T-helper 2 cell treated with Interferon-gamma antibody and Interleukin-4, amounts not matched to agents 100 ng/mL and 5 ng/mL, for 36 hours (primary cell): Measurements from ENCODE around the gene CD2AP. TPM values are rescaled to one million over a fixed set of nuclear protein-coding genes. Genes with fewer than 3 reads are reported as not detected.
"Not testable (repeated sequence)": the region's sequence is repeated elsewhere in the genome, so short reads cannot be mapped to it uniquely, and the experiment has no call there.

ENCODE experiments used
- intact Hi-C: fragments of 100-400 bp; cut with micrococcal nuclease; formaldehyde crosslinking; loops from one replicate; pipeline ENCODE4 v1.15.1; 2023
- total RNA-seq: library from RNA; stranded (reverse); gene quantifications from 2 replicates; pipeline ENCODE4 v1.2.3, GENCODE V29; 2022

The CD2AP gene, protein sequence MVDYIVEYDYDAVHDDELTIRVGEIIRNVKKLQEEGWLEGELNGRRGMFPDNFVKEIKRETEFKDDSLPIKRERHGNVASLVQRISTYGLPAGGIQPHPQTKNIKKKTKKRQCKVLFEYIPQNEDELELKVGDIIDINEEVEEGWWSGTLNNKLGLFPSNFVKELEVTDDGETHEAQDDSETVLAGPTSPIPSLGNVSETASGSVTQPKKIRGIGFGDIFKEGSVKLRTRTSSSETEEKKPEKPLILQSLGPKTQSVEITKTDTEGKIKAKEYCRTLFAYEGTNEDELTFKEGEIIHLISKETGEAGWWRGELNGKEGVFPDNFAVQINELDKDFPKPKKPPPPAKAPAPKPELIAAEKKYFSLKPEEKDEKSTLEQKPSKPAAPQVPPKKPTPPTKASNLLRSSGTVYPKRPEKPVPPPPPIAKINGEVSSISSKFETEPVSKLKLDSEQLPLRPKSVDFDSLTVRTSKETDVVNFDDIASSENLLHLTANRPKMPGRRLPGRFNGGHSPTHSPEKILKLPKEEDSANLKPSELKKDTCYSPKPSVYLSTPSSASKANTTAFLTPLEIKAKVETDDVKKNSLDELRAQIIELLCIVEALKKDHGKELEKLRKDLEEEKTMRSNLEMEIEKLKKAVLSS
- total RNA-seq: 30.8 TPM in 2 replicates

DNA sequence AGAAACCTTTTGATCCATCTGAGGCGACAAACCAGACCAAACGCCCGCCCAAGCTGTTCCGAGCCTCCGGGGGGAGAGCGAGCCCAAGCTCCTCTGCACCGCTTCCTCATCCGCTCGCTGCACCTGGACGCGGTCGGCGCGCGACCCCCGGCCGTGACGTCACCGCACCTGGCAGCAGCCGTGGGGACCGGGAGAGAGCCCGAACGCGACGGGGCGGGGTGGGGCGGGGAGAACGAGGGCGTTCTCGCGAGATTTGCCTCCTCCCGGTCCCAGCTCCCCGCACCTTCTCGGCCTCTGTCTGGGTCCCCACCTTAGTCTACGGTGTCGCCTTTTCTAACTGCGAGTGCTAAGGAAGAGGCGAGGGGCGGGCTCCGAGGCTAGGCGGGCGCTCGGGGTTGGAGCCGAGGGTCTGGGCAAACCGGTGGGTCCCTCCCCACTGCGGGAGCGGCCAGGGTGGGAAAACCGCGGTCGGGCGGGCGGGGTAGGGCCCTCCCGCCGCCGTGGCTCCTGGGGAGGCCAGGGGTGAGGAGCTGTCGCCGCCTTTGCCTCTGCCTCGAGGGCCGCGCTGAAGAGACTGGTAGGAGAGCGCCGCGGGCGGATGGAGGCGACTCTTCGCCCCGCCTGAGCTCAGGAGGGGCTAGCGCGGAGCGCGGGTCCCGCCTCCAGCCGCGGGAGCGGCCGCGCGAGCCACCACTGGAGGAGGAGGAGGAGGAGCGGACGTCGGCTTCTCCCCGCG is at the start of gene CD2AP:
Gene CD2AP (plus strand): TSS at position 293 of the 736 bp plus-strand sequence. CDS start 456 bp downstream, outside the sequence.
- intact Hi-C loops: loop anchor here (1.0 to 10.0 kb wide), 6 partner anchors 63 to 1985 kb away; partner anchors contain the start of genes CENPQ, CLIC5 and MMUT

DNA sequence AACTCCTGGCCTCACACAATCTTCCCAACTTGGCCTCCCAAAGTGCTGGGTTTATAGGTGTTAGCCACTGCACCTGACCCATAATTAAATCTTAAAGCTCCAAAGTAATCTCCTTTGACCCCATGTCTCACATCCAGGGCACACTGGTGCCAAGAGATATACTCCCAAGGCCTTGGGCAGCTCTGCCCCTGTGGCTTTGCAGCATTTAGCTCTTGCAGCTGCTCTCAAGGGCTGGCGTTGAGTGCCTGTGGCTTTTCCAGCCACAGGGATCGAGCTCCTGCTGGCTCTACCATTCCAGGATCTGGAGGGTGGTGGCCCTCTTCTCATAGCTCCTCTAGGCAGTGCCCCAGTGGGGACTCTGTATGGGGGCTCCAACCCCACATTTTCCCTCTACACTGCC is 49.3 kb upstream of the CD2AP start:
- intact Hi-C loops: no loop called here

DNA sequence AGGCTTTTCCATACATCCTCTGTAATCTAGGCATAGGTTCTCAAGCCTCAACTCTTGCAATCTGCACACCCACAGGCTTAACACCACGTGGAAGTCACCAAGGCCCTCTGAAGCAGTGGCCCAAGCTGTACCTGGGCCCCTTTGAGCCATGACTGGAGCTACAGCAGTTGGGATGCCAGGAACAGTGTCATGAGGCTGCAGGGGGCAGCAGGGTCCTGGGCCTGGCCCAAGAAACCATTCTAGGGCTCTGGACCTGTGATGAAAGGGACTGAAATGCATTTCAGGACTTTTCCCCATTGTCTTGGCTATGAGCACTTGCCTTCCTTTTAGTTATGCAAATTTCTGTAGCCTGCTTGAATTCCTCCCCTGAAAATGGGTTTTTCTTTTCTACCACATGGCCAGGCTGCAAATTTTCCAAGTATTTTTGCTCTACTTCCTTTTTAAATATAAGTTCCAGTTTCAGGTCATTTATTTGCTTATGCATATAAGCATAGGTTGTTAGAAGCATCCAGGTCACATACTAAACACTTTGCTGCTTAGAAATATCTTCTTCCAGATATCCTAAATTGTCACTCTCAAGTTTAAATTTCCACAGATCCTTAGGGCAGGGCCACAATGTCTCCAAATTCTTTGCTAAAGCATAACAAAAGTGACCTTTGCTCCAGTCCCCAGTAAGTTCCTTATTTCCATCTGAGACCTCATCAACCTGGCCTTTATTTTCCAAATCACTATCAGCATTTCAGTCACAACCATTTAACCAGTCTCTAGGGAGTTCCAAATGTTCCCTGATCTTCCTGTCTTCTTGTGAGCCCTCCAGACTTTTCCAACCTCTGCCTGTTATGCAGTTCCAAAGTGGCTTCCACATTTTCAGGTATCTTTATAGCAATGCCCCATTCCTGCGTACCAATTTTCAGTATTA is 48.6 kb upstream of the CD2AP start:
- intact Hi-C loops: no loop called here

DNA sequence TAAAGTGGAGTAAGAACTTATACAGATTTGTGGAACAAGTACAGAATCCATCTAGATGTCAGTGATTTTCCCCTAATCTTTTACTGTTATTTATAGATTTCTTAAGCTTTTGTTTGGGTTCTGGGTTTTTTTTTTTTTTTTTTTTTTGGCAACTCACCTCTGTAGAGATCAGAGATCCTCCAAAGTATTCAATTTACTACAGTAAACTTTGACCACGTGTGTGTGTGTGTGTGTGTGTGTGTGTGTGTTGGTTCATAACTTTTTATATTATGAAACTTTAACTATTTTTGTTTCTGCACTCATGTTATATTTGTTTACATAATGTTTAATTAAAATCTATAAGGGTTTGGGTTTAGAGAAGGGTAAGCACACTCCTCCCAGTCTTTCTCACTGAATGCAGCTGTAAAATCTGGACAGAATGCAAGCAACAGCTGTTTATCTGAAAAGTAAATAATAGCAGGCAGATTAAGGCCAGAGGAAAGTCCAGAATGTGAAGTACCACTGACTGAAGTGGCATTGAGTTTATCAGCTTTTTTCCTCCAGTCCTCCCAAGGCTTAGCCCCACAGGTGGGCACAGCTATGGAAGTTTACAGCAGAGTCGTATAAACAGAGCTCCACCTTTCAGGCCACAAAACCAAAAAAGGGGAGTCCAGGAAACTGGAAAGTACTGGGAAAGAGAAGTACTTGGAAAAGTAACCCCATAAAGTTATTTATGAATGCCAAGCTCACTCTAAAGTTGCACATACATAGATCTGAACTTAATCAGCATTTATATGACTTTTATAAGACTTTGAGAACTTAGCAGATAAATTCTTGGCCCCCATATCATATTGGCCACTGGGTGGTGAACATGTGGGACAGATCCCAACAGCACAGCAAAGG is 43.0 kb upstream of the CD2AP start:
- intact Hi-C loops: no loop called here

DNA sequence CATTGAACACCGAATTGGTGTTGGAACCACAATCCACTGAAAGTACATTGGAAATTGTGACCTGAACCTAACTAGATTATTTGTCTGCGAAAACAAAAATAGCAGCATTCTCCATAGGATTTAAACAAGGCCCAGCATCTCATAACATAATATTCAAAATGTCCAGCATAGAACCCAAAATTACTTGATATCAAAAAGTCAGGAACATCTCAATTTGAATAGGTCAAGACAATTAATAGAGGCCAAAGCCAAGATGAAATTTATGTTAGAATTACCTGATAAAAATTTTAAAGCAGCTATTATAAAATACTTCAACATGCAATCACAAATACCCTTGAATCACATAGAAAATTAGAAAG is 42.4 kb upstream of the CD2AP start:
- intact Hi-C loops: no loop called here

DNA sequence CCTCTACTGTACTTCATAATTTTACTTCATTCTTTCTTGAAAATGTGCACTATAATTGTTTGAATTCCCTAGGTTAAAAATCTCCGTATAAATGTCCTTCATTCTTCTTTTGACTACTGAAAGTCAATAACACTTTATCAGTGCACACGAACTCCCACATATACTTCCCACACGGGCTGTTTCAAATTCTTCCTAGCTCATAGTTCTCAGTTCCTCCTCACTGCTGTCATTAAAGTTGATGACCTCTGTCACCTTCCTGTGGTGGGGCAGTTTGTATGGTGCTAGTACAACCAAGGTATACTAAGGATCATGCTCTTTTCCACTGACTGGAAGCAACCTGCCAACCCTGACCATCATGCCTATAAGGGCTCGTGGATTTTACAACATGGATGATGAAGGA is 40.0 kb upstream of the CD2AP start:
- intact Hi-C loops: no loop called here

DNA sequence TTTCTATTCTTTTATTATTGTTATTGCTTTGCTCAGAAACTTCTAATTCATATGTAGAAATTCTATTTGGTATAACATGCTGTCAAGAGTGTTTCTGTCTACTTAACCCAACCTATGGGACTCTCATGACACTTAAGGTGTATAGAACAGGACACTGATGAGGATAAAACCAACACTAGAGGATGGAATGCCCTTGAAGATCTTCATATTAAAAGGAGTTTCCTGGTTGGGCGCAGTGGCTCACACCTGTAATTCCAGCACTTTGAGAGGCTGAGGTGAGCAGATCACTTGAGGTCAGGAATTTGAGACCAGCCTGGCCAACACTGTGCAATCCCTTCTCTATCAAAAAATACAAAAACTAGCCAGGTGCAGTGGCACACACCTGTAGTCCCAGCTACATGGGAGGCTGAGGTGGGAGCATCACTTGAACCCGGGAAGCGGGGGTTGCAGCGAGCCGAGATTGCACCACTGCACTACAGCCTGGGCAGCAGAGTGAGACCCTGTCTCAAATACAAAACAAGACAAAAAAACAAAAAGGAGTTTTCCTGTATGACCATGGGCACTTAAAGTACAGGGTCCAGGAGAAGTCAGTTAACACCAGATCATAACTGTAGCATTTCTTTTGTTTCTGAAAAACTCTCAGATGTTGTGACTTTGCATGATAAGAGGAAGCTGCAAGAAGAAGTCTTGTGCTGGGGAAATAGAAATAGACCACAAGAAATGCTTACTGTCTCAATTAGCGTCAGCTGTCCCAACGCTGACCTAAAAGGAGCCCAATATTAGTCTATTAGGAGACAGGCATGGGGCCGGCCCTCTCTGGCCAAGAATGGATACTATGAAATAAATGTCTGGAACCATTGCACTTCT is 38.9 kb upstream of the CD2AP start:
- intact Hi-C loops: no loop called here

DNA sequence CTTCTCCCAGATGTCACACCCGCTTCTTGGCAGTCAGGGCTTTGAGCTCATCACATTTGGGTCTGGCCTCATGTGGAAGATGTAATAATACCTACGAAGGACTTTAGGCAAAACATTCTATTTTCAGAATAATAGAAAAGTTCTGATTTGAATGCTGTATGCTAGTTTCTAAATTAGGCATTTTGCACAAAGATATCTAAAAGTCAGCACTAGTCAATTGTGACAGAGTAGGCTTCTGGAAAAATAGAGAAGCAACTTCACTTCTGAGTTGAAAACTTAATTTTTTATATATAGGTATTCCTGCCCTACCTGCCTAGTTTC is 38.3 kb upstream of the CD2AP start:
- intact Hi-C loops: no loop called here

DNA sequence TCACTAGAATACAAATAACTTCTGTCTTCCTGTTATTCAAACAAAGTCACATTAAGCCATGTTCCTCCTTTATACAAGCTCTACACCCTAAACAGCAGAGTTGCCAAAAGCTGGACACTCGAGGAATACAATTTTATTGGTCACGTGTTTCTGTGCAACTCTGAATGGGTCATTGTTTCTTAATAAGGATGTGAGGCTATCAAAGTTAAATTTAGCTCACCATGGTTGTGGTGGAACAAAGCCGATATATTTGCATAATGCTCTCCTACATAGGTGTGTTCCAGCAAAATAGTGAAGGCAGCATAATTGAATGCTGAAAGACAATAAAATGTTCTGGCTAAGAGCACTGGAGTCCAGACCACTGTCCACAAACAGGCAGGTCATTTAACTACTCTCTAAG is 36.9 kb upstream of the CD2AP start:
- intact Hi-C loops: no loop called here

DNA sequence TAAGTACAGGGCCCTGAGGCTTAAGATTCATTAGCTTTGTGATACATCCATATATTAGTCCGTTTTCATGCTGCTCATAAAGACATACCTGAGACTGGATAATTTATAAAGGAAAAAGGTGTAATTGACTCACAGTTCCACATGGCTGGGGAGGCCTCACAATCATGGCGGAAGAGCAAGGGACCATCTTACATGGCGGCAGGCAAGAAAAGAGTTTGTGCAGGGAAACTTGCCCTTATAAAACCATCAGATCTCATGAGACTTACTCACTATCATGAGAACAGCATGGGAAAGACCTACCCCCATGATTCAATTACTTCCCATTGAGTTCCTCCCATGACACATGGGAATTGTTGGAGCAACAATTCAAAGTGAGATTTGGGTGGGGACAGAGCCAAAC is 32.6 kb upstream of the CD2AP start:
- intact Hi-C loops: not testable (repeated sequence)

DNA sequence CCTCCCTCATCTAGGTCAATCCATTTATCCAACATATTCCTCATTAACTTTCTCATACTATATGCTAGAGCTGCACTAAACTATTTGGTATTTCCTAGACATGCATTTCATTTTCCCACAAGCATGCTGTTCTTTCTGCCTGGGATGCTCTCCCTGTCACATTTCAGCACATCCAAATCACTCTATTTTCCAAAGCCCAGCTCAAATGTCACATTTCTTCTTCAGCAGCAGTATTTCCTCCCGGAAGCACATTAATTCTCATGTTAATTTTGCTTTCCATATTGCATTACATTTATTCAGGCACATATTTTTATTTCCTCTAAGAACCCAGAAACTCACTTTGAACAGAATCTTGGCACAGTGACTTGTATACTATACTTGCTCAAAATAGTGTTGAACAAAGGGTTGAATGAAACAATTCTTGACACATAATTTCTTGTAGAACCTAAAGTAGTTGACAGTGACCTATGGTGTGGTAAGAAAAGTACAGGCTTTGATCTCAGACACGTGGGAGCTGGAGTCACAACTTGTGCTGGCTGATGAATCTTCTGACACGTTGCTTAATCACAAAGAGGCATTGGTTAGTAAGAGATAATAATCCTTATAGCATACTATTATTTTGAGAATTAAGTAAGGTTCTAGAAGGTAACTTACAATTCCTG is 30.8 kb upstream of the CD2AP start:
- intact Hi-C loops: no loop called here

DNA sequence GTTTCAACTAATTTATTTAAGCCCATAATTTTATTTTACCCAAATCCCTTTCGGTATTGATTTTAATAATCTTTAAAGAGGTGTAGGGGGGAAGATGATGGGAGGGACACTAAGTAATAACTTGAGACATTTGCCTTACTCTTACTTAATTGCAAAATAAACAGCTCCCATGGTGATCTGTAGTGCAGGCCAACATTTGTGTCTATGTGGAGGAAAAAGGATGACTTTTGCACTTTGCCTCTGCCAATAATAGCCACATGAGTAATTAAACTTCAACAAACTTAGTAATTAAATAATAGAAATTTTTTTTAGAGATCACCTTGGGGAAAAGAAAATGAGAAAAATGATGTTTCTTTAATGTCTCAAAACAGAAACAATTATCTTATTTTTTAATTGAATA is 29.9 kb upstream of the CD2AP start:
- intact Hi-C loops: no loop called here

DNA sequence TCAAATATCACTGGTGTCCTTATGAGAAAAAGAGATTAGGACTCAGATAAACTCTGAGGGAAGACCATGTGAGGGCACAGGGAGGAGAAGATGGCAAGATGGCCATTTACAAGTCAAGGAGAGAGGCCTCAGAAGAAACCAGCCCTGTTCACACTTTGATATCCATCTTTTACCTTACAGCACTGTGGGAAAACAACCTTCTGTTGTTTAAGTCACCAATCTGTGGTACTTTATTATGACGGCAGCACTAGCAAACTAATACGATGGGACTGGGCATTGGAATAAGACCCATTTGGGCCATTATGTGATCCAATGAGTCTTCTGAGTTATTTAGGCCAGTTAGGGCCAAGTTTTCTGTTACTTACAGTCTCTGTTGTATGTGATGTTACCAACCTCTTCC is 26.4 kb upstream of the CD2AP start:
- intact Hi-C loops: no loop called here

DNA sequence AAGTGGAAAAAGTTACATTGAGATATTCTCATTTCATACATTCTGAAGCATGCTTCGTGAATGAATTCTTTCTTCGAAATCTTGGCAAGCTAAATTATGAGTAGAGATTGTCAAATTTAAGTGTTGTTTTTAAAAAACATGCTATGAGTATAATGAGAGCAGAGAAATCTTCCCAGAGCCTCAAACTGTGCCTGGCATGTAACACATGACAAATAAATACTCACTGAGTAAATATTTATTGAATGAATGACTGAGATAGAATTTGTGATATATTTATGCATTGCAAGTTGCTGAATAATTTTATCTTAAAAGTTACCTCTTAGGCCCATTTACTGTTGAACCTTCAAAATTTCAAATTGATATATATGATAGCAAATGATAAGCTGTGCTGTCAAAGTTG is 24.7 kb upstream of the CD2AP start:
- intact Hi-C loops: no loop called here

DNA sequence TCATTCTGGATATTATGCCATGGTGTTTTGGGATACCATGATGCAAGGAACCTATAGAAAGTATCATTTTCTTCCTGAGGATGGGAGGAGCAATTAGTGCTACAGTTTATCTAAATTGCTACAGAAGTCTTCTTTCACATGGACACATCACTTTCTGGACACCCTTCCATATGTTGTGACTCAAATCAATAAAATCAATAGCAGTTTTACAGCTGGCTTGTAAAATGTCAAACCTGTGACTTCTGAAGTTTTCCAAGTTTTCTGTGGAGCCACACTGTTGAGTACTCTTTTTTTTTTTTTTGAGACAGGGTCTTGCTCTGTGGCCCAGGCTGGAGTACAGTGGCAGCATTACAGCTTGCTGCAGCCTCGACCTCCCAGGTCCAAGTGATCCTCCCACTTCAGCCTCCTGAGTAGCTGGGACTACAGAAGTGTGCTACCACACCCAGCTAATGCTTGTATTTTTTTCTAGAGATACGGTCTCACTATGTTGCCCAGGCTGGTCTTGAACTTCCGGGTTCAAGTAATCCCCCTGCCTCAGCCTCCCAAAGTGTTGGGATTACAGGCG is 24.1 kb upstream of the CD2AP start:
- intact Hi-C loops: no loop called here

DNA sequence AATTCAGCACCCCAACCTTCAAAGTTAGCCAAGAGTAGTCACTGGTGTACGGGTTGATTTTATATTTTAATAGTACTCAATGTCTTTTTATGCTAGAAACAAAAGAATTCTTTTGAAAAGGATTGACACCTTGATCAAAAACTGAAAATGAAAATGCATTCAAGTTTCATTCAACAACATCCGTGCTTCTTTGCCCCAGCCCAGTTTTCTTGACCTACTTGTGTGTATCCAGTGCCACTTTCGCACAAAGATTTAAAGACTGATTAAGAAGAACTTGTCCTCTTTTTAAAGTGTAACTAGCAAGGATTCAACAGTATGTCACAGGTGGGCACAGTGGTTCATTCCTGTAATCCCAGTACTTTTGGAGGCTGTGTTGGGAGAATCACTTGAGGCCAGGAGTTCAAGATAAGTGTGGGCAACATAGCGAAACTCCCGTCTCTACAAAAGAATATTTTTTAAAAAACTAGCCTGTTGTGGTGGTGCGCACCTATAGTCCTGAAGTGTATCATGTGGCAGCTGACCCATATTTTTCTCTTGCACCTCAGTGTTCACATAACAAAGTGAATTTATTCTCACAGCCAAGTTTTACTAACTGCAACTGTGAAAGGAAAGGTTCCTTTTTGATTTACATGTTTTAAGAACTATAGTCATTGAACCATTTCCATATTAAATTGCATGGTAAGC is 22.7 kb upstream of the CD2AP start:
- intact Hi-C loops: no loop called here

DNA sequence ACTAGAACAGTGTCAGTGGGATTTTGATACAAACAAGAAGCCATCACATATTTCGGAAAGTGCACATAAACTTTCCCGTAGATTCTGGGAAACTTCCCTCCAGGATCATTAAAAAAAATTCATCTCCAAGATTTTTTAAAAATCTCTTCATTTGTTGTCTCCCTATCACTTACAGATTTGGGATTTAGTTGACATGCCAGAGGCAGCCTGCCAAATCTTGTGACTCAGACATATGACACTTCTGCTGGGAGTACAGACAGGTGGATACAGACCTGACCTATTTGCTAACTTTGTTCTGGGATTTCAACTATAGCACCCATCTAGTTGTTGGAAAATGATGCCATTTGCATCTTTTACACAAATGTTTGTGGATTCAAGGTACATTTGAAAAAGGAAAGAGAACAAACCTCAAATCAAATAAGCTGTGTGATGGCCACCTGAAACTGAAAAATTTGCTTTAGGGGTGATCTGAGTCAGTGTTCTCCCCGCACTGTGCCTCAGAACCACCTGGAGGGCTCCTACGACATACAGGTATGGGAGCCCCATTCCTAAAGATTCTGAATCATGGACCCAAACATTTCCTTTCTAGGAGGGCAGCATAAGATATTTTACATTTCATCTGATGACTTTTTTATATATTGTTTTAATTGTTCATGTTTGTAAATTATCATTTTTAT is 21.9 kb upstream of the CD2AP start:
- intact Hi-C loops: no loop called here
